ENCODE measurements around the gene IL17F. TPM values are rescaled to one million over a fixed set of nuclear protein-coding genes. Genes with fewer than 3 reads are reported as not detected.

The IL17F gene
- total RNA-seq (0.24 TPM), polyA plus RNA-seq (0.96 TPM)
- long read RNA-seq, donor 1 = 0 reads
- long read RNA-seq, donor 2 = 0 reads
- long read RNA-seq, donor 3 = 0 reads
- long read RNA-seq, donor 4 = 0 reads
- long read RNA-seq, donor 5 = 0 reads
- long read RNA-seq, donor 6 = 0 reads
- long read RNA-seq, donor 7 = 0 reads
- long read RNA-seq, donor 8 = 0 reads
- long read RNA-seq, donor 9 = 0 reads
- long read RNA-seq, donor 10 = 0 reads

DNA sequence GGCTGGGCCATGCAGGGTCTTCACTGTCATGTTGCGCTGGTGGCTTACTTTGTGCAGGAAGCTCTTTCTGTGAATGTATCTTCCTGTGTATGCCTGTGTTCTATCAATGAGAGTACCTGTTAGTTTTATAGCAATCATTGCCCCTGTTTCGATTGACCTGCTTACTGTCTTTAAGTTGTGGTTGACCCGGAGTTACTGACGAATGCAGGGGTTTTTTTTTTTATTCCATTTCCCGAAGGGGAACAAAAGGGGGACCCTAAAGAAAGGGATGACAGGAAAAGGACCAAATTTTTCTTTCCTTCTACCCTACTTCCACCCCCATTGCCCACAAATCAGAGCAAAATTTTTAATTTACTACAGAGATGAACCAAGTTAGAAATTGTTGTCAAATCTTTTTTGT is at the start of gene IL17F:
Gene IL17F (minus strand): TSS at position 101 of the 400 bp plus-strand sequence. CDS start 71 bp downstream, at position 30.
- Histone ChIP-seq H3K9me3 (ENCODE audit: control insufficient read depth in 2 of 2, insufficient read depth in 1 of 2, low read length in 1 of 2) (no peaks in the 10 kb centered on the region), H3K36me3 (ENCODE audit: control insufficient read depth in 2 of 2, insufficient read depth in 2 of 2, low read length in 1 of 2) (no peaks in the 10 kb centered on the region), H3K27ac (ENCODE audit: low read depth in 1 of 2, low read length in 1 of 2) (no peak within 1 kb of the TSS), H3K4me3 (ENCODE audit: low read length in 2 of 2) (no peak within 1 kb of the TSS), H3K27me3 (ENCODE audit: control insufficient read depth in 2 of 2, insufficient read depth in 1 of 2, low read length in 1 of 2) (no peaks in the 10 kb centered on the region), H3K4me1 (ENCODE audit: control insufficient read depth in 2 of 2, insufficient read depth in 2 of 2, low read length in 2 of 2) (peaks cover 4% of the 10 kb centered on the region in 2 donors)
- 93% methylated on average over 5 of the region's 5 CpGs for WGBS
- no peak for DNase-seq (ENCODE audit: low read depth in 6 of 9, low spot score in 9 of 9)

DNA sequence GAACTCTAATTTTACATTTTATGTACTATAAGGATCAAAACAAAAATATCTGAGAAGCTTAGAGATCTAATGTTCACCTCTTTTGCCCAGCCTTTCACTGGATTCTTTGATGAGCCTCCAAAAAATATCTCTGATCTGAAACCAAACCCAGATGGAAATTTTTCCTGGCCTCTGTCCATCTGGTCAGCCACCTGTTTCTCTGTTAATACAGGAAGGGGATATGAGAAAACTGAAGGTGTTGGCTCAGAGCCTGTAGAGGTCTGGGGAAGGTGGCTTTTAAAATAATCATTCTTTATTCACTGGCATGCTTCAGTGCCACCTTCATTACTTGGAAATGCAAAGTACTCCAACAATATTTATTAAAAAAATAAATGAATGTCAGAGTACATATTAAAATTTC is 48.8 kb upstream of the IL17F start:
- H3K27me3 ChIP-seq (ENCODE audit: control insufficient read depth in 2 of 2, insufficient read depth in 1 of 2, low read length in 1 of 2) = no peaks in the 10 kb centered on the region
- no peak overlapping the region for H3K27ac ChIP-seq (ENCODE audit: low read depth in 1 of 2, low read length in 1 of 2)
- H3K36me3 ChIP-seq (ENCODE audit: control insufficient read depth in 2 of 2, insufficient read depth in 2 of 2, low read length in 1 of 2) = no peaks in the 10 kb centered on the region
- H3K4me1 ChIP-seq (ENCODE audit: control insufficient read depth in 2 of 2, insufficient read depth in 2 of 2, low read length in 2 of 2) = peaks cover 0 to 4% of the 10 kb centered on the region in 2 donors
- no peak for DNase-seq (ENCODE audit: low read depth in 6 of 9, low spot score in 9 of 9)
- H3K4me3 ChIP-seq (ENCODE audit: low read length in 2 of 2) = no peak overlapping the region
- no peaks in the 10 kb centered on the region for H3K9me3 ChIP-seq (ENCODE audit: control insufficient read depth in 2 of 2, insufficient read depth in 1 of 2, low read length in 1 of 2)

DNA sequence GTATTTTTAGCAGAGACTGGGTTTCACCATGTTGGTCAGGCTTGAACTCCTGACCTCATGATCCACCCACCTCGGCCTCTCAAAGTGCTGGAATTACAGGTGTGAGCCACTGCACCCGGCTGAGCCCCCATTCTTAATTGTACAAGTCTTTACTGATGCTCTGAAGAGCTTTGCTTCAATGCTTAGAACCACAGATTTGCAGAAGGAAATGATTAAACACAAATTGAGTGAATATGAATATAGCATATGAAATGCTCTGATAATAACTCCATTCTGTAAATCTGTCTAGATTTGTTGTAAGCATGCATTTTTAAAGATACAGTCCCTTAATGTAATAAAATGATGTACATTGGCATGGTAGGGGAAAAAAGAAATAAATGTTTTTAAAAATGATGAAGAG is 44.5 kb upstream of the IL17F start:
- no peaks in the 10 kb centered on the region for H3K9me3 ChIP-seq (ENCODE audit: control insufficient read depth in 2 of 2, insufficient read depth in 1 of 2, low read length in 1 of 2)
- H3K36me3 ChIP-seq (ENCODE audit: control insufficient read depth in 2 of 2, insufficient read depth in 2 of 2, low read length in 1 of 2) = no peaks in the 10 kb centered on the region
- H3K4me1 ChIP-seq (ENCODE audit: control insufficient read depth in 2 of 2, insufficient read depth in 2 of 2, low read length in 2 of 2) = peaks cover 4 to 10% of the 10 kb centered on the region in 2 donors
- H3K27ac ChIP-seq (ENCODE audit: low read depth in 1 of 2, low read length in 1 of 2) = no peak overlapping the region
- H3K27me3 ChIP-seq (ENCODE audit: control insufficient read depth in 2 of 2, insufficient read depth in 1 of 2, low read length in 1 of 2) = no peaks in the 10 kb centered on the region
- no peak for DNase-seq (ENCODE audit: low read depth in 6 of 9, low spot score in 9 of 9)
- H3K4me3 ChIP-seq (ENCODE audit: low read length in 2 of 2) = no peak overlapping the region
- WGBS = 58% methylated on average over 2 of the region's 2 CpGs

DNA sequence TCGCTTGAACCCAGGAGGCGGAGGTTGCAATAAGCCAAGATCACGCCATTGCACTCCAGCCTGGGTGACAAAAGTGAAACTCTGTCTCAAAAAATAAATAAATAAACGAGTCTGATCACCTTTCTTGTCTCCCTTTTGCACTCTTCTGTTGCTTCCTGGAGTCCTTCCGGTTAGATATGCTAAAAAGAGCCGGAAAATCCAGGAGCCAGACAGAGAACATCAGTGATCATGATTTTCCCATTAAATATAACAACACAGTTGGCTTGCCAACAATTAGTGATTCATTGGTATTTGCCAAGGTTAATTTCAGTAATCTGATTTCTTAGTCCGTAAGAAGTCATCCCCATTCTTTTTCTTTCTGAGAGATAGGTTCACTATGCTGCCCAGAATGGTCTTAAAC is 43.9 kb upstream of the IL17F start:
- Histone ChIP-seq H3K4me1 (ENCODE audit: control insufficient read depth in 2 of 2, insufficient read depth in 2 of 2, low read length in 2 of 2) (peaks cover 4 to 13% of the 10 kb centered on the region in 2 donors), H3K27me3 (ENCODE audit: control insufficient read depth in 2 of 2, insufficient read depth in 1 of 2, low read length in 1 of 2) (no peaks in the 10 kb centered on the region), H3K4me3 (ENCODE audit: low read length in 2 of 2) (no peak overlapping the region), H3K27ac (ENCODE audit: low read depth in 1 of 2, low read length in 1 of 2) (no peak overlapping the region), H3K9me3 (ENCODE audit: control insufficient read depth in 2 of 2, insufficient read depth in 1 of 2, low read length in 1 of 2) (no peaks in the 10 kb centered on the region), H3K36me3 (ENCODE audit: control insufficient read depth in 2 of 2, insufficient read depth in 2 of 2, low read length in 1 of 2) (no peaks in the 10 kb centered on the region)
- 97% methylated on average over 7 of the region's 7 CpGs for WGBS
- no peak for DNase-seq (ENCODE audit: low read depth in 6 of 9, low spot score in 9 of 9)

DNA sequence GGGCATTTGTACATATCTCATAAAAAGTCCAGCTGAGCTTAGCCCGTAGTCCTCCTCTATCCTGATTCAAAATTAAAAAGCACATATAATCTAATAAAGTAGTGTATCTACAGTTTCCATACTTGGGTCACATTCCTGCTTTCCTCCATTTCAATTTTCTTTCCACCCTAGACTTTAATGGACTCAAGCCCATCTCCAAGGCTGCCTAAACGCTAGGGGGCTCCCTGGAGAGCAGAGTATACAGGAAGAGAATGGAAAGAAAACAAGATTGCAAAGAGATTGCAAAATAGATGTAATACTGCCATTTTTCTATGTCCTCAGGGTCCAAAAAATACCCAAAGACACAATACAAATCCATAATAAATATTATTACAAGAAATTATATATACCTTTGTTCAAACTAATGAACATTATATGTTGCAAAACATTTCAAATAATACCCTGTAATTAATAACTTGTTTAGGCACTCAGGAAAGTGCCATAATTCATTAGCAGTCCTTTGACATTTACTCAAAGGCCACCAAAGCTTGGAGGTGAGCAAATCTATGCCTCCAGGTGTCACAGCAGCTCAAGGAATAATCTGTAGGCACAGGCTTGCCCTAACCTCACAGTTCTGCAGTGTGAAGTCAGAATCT is 42.6 kb upstream of the IL17F start:
- Histone ChIP-seq H3K27me3 (ENCODE audit: control insufficient read depth in 2 of 2, insufficient read depth in 1 of 2, low read length in 1 of 2) (no peaks in the 10 kb centered on the region), H3K27ac (ENCODE audit: low read depth in 1 of 2, low read length in 1 of 2) (no peak overlapping the region), H3K9me3 (ENCODE audit: control insufficient read depth in 2 of 2, insufficient read depth in 1 of 2, low read length in 1 of 2) (no peaks in the 10 kb centered on the region), H3K4me1 (ENCODE audit: control insufficient read depth in 2 of 2, insufficient read depth in 2 of 2, low read length in 2 of 2) (peaks cover 4 to 20% of the 10 kb centered on the region in 2 donors), H3K36me3 (ENCODE audit: control insufficient read depth in 2 of 2, insufficient read depth in 2 of 2, low read length in 1 of 2) (peaks cover 2 to 12% of the 10 kb centered on the region in 2 donors), H3K4me3 (ENCODE audit: low read length in 2 of 2) (no peak overlapping the region)
- 37% methylated on average over 2 of the region's 2 CpGs for WGBS
- DNase-seq (ENCODE audit: low read depth in 6 of 9, low spot score in 9 of 9) = peak in 6 of 9 donors; percentile 30 to 80 (median 54)

DNA sequence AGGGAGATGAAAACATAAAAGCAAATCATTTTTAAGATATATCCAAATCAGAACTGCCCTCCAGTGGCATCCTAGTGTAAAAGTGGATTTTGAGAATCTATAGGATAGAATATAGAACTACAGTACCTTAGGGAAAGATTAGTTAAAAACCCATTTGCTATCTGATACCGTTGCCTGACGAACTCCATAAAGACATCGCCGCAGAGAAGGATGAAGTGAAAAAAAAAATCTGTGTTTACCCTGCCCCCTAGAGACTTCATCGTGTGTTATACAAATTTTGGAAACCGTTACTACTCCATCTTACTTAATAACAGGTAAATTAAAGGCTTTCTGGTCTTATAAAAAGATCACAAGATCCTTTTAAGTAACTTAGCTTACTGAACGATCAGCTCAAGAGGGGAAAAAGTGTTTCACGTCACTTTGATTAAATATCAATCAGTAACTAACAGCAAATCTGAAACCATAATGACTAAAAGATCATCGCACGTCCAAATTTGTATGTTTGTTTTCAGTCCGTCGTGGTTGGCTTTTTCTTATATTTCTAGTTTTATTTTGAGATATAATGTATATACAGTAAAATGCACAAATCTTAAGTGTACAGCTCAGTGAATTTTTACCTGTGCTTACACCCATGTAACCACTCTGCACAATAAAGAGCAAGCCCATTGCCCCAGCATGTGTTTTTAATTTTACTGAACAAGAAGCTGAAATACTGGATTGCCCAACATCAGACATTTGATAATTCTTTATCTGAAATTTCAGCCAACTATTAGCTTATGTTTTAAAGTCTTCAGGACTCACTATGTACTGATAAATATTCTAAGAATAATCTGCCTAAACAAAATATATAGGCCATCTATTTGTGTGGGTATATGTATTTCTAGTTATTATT is 41.1 kb upstream of the IL17F start:
- H3K4me1 ChIP-seq (ENCODE audit: control insufficient read depth in 2 of 2, insufficient read depth in 2 of 2, low read length in 2 of 2) = peaks cover 4 to 20% of the 10 kb centered on the region in 2 donors
- peaks cover 12 to 26% of the 10 kb centered on the region in 2 donors for H3K36me3 ChIP-seq (ENCODE audit: control insufficient read depth in 2 of 2, insufficient read depth in 2 of 2, low read length in 1 of 2)
- no peaks in the 10 kb centered on the region for H3K9me3 ChIP-seq (ENCODE audit: control insufficient read depth in 2 of 2, insufficient read depth in 1 of 2, low read length in 1 of 2)
- WGBS = 26% methylated on average over 12 of the region's 12 CpGs
- H3K27me3 ChIP-seq (ENCODE audit: control insufficient read depth in 2 of 2, insufficient read depth in 1 of 2, low read length in 1 of 2) = no peaks in the 10 kb centered on the region
- peak overlapping the region; percentile 70 to 73 for H3K4me3 ChIP-seq (ENCODE audit: low read length in 2 of 2)
- peak overlapping the region; percentile 83 to 98 for H3K27ac ChIP-seq (ENCODE audit: low read depth in 1 of 2, low read length in 1 of 2)
- no peak for DNase-seq (ENCODE audit: low read depth in 6 of 9, low spot score in 9 of 9)

DNA sequence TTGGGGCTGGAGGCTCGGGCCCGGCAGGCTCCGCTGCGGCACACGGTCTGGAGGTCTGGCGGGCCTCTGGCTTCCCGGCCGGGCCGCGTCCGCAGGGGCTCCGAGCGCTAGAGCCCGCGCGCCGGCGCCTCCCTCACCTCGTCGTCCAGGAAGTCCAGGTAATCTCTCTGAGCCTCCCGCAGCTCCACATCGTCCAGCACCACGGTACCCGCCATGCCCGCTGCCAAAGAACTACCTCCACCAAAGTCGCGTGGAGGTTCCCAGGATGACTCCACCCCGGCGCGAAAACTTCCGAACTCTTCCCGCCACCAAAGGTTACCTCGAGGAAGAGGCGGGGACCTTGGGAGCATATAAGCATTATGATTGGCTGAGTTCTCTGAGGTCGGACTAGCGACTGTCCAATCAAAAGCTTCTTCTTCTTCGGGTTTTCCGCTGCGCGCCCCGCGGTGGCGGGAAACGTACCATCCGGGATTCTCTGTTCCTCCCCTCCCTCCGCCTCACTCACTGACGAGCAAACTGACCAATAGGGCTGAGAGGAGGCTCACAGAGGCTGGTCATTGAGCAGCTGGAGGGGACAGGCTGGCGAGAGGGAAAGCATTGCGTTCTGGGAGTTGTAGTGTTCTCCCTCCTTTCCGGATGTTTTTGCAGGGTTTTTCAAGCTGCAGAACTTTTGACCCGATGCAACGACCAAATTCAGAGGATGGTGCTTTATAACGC is 40.3 kb upstream of the IL17F start, which contains the start of gene MCM3:
Gene MCM3 (minus strand): TSS at position 283 of the 717 bp plus-strand sequence. CDS start 68 bp downstream, at position 215.
- Histone ChIP-seq H3K36me3 (ENCODE audit: control insufficient read depth in 2 of 2, insufficient read depth in 2 of 2, low read length in 1 of 2) (peaks cover 15 to 34% of the 10 kb centered on the region in 2 donors), H3K9me3 (ENCODE audit: control insufficient read depth in 2 of 2, insufficient read depth in 1 of 2, low read length in 1 of 2) (no peaks in the 10 kb centered on the region), H3K27ac (ENCODE audit: low read depth in 1 of 2, low read length in 1 of 2) (peak within 1 kb of the TSS; percentile 83 to 98), H3K4me1 (ENCODE audit: control insufficient read depth in 2 of 2, insufficient read depth in 2 of 2, low read length in 2 of 2) (peaks cover 4 to 20% of the 10 kb centered on the region in 2 donors), H3K27me3 (ENCODE audit: control insufficient read depth in 2 of 2, insufficient read depth in 1 of 2, low read length in 1 of 2) (no peaks in the 10 kb centered on the region), H3K4me3 (ENCODE audit: low read length in 2 of 2) (peak within 1 kb of the TSS; percentile 70 to 73)
- under 1% methylated on average over 53 of the region's 53 CpGs for WGBS
- DNase-seq (ENCODE audit: low read depth in 6 of 9, low spot score in 9 of 9) = peak; percentile 95 to 99 (median 98)

DNA sequence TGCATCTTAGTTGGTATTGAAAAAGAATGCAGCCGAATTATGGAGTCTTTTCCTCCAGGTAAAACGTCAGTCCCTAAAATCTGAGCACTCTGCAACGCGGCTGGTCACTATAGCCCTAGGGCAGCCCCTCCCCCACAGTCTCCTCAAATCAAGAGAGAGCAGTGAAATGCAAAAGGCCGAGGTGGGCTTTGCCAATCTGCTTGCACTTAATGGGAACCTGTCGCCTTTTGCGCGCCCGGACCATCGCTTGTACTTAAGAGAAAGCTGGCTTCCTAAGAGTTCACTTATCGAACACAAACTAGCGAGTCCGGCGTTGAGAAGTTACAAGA is 39.8 kb upstream of the IL17F start:
- peak overlapping the region; percentile 67 to 98 for H3K27ac ChIP-seq (ENCODE audit: low read depth in 1 of 2, low read length in 1 of 2)
- DNase-seq (ENCODE audit: low read depth in 6 of 9, low spot score in 9 of 9) = peak in 1 of 9 donors; percentile 35
- no peaks in the 10 kb centered on the region for H3K27me3 ChIP-seq (ENCODE audit: control insufficient read depth in 2 of 2, insufficient read depth in 1 of 2, low read length in 1 of 2)
- H3K4me1 ChIP-seq (ENCODE audit: control insufficient read depth in 2 of 2, insufficient read depth in 2 of 2, low read length in 2 of 2) = peaks cover 4 to 20% of the 10 kb centered on the region in 2 donors
- under 1% methylated on average over 14 of the region's 14 CpGs for WGBS
- H3K9me3 ChIP-seq (ENCODE audit: control insufficient read depth in 2 of 2, insufficient read depth in 1 of 2, low read length in 1 of 2) = no peaks in the 10 kb centered on the region
- peak overlapping the region; percentile 70 to 73 for H3K4me3 ChIP-seq (ENCODE audit: low read length in 2 of 2)
- peaks cover 20 to 40% of the 10 kb centered on the region in 2 donors for H3K36me3 ChIP-seq (ENCODE audit: control insufficient read depth in 2 of 2, insufficient read depth in 2 of 2, low read length in 1 of 2)
